HL-60/S4 treated with retinoic acid at 250 ng/mL for 4 days and 3 days (cell line): ENCODE measurements around the gene SOX12.

Experiments used
- in situ Hi-C: fragments of 300-500 bp; cut with MboI; formaldehyde crosslinking; loops from 2 replicates; pipeline ENCODE4 v1.7.0; 2022; ENCODE audit warnings: low sequenced_read_pairs

SOX12 gene

DNA sequence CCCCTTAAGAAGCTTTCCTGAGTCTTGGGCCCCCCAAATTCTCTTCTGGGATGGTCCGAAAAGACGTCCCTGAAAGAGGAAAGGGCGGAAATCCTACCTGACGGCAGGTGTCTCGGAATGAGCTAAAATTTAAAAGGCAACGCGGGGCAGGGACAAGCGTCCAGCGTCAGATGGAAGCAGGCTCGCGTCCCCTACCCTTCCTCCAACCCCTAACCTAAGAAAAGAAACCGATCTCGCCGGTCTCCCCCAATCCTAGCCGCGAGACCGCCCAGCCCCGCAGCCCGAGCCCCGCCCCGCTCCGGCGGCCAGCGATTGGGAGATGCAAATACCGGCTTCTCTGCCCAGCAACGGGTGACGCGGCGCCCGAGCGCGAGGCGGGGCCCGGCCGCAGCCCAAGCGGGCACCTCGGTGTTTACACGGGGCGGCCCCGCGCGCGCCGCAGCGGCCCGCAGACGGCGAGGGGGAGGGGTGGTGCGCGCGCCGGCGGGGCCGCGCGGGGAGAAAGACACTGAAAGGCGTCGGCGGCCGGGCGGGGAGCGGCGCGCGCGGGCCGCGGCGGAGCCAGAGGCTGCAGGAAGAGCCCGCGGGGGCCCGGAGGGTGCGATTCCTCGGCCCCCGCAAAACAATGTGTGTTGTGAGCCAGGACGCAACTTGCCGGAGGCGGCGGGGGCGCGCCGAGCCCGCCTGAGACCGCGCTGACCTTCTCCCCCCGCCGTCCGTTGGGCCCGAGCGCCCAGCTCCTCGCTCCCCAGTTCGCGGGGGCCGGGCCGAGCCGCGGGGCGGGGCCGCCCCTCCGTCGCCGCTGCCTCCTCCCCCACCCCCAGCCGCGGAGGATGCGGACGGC, at the start of gene SOX12:
SOX12 (plus strand) TSS at position 508 of the 844 bp plus-strand sequence. CDS start 373 bp downstream, outside the sequence.
- in situ Hi-C loops = no loop called here

DNA sequence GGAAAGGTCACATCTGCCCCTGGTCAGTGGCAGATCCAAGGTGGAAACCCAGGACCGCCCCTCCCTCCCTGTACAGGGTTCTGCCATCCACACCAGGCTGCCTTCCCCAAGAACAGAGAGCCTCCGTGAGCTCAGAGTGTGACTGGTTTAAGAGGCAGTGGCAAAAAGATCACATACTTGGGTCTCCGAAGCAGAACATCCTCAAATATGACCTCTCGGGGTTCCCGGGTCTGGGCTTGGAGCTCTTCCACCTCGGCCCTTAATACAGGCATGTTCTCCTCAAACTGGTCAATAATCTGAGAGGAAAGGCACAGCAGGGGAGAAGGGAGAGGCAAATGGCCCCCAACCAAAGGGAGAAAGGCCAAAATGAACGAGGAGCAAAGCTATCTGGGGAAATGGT, 49.6 kb upstream of the SOX12 start:
- in situ Hi-C loops = no loop called here

GRCh38 chr20:276620-277495, 48.5 kb upstream of the SOX12 start:
- in situ Hi-C loops = no loop called here

- in situ Hi-C loops = no loop called here
Observed at GRCh38 chr20:277496-277781, 47.9 kb upstream of the SOX12 start.

- in situ Hi-C loops = no loop called here
Observed at GRCh38 chr20:278181-278580, 47.2 kb upstream of the SOX12 start.

- in situ Hi-C loops = no loop called here
Observed at GRCh38 chr20:278607-279571, 46.5 kb upstream of the SOX12 start.

DNA sequence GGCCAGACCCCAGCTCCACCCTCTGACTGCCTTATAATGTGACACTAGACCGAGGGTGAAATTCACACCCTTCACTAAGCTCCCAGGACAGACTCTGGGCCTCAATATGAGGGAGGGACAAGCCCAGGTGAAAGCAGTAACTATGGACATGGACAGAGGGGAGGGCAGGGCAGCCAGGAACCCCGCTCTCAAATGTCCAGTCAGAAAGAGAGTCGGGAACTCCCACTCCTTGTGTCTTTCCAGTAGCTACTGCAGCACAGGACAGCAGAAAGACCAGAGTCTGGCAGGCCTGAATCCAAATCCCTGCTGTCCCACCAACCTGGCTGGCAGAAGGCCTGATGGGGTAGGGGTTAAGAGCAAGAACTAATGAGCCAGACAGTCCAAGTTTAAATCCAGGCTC, 41.2 kb upstream of the SOX12 start:
- in situ Hi-C loops = no loop called here

DNA sequence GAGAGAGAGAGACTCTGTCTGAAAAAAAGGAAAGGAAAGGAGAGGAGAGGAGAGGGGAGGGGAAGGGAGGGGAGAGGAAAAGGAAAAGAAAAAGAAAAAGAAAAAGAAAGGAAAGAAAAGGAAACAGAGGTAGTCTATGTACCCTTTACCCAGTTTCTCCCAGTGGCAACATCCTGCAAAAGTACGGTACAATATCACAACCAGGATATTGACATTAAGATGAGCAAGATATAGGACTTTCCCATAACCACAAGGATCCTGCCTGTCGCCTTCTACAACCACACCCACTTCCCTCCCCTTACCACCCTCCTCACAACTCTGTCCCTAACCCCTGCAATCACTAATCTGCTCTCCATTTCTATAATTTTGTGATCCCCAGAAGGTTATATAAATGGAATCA, 38.8 kb upstream of the SOX12 start:
- in situ Hi-C loops = no loop called here

DNA sequence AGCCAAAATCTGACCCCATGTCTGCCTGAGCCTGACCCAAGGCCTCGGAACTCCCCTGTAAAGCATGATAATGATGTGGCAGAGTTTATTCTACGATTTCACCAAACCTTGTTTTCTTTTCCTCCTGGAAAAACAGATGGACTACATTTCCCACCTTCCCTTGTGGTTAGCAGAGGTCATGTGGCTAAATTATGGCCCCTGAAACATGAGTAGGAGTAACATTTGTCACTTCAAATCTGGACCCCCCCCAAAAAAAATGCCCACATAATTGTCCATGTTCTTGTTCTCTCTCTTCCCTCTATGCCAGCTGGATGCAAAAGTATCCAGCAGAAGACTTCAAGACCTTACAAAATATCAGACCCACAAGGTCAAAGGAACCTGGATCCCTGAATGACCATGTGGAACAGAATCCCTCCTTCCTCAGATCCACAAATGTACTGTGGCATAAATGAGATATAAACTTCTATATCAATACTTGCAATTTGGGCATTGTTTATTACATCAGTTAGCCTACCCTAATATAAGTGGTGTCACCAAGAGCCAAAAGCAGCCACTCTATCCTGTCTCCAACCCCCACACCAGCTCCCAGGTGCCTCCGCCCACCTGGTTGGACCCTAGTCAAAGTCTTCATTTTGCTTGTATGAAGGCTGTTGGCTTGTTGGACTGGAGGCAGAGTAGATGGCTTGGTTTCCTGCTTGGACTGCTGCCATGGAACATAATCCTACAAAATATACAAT, 36.2 kb upstream of the SOX12 start:
- in situ Hi-C loops = no loop called here

GRCh38 chr20:289693-290083, 35.7 kb upstream of the SOX12 start:
- in situ Hi-C loops = no loop called here

- in situ Hi-C loops = no loop called here
Observed at GRCh38 chr20:290084-290831, 35.1 kb upstream of the SOX12 start, which contains the start of gene C20orf96. Gene C20orf96, minus strand, starts transcription at chr20:290750. Its CDS starts 140 bp downstream, at chr20:290610.

DNA sequence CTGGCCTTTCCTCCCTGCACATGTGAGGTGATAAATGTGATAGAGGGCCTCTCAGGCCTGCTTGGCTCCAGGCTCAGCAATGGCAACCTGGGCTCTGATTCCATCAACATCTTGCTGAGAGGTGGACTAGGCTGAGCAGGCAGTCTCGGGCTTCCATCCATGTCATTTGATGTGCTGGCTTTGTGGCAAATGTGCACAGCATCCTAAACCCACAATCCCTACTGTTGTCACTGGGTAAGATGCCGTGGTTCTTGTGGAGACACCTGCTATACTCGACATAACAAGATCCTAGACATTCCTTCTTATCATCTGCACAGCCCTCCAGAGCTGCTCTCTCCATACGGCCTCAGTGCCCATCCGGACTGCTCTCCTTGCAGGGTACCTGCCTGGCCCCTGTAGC, 30.8 kb upstream of the SOX12 start:
- in situ Hi-C loops = no loop called here

DNA sequence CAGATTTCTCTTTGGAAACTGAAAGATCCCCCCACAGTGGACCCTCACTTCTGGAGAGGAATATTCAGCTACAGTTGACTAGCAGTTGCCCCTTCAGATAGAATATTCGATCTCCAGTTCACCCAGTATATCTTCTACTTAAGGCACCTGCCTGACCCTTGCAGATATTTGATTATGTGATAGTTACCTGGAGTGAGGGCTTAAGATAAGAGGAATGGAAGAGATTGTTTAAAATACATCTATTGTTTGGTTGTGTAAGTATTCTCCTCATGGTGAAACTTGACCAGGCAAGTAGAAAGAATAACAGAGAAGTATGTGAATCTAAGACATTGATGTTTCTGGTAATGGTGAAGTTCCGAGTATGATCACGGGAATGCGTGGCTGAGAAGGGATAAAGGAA, 29.5 kb upstream of the SOX12 start:
- in situ Hi-C loops = no loop called here

DNA sequence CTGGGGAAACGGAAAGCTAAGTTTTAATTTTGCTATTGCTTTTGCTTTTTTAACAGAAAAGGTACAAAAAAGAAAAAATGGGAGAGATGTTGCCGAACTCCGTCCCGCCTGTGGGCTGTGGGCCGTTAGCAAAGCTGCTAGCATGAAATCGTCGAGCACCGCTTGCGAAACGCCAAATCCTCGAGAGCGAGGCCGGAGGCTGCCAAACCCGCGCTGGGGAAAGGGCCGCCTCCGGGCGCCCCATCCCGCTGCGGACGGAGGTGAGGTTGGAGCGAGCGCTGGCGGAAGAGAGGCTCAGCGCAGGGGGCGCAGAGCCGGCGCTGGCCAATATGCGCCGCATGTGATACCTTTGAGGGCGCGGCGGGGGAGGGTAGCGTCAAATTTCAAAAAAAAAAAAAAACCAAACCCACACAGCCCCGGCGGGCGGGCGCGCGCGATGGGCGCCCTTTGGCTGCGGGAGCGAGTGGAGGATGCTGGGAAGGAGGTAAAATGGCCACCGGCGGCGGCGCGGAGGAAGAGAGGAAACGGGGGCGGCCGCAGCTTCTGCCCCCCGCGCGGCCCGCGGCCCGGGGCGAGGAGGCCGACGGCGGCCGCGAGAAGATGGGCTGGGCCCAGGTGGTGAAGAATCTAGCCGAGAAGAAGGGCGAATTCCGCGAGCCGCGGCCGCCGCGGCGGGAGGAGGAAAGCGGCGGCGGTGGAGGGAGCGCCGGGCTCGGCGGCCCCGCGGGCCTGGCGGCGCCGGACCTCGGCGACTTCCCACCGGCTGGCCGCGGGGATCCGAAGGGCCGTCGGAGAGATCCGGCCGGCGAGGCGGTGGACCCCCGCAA, 28.0 kb upstream of the SOX12 start, which contains the start of gene ZCCHC3:
ZCCHC3 (plus strand) TSS at position 473 of the 827 bp plus-strand sequence; CDS start at position 490, 17 bp downstream.
- in situ Hi-C loops = no loop called here

DNA sequence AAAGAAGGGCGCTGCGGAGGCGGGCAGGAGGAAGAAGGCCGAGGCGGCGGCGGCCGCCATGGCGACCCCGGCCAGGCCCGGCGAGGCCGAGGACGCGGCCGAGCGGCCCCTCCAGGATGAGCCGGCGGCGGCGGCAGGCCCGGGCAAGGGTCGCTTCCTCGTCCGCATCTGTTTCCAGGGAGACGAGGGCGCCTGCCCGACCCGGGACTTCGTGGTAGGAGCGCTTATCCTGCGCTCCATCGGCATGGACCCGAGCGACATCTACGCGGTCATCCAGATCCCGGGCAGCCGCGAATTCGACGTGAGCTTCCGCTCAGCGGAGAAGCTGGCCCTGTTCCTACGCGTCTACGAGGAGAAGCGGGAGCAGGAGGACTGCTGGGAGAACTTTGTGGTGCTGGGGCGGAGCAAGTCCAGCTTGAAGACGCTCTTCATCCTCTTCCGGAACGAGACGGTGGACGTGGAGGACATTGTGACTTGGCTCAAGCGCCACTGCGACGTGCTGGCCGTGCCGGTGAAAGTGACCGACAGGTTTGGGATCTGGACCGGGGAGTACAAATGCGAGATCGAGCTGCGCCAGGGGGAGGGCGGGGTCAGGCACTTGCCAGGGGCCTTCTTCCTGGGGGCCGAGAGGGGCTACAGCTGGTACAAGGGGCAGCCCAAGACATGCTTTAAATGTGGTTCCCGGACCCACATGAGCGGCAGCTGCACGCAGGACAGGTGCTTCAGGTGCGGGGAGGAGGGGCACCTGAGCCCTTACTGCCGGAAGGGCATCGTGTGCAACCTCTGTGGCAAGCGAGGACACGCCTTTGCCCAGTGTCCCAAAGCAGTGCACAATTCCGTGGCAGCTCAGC, 27.2 kb upstream of the SOX12 start:
- in situ Hi-C loops = no loop called here

- in situ Hi-C loops = no loop called here
Observed at GRCh38 chr20:298776-299391, 26.5 kb upstream of the SOX12 start.

- in situ Hi-C loops = no loop called here
Observed at GRCh38 chr20:300345-300990, 24.9 kb upstream of the SOX12 start.
